Naive thymus-derived CD8-positive, alpha-beta T cell (primary cell): Measurements from ENCODE around the gene OPCML. TPM values are rescaled to one million over a fixed set of nuclear protein-coding genes. Genes with fewer than 3 reads are reported as not detected.

Experiments
- ATAC-seq, 2 donors: fragments of 150-1000 bp; cut with Tn5 transposase in 1 of 2; sonication (Bioruptor Pico), chemical (Tn5 transposase) in 1 of 2; 1 replicate in 1 of 2; 2 replicates in 1 of 2; pipeline ENCODE4 v1.10.0; 2021; ENCODE audit warnings: mild to moderate bottlenecking in 2 of 2, moderate library complexity in 2 of 2
- POLR2A ChIA-PET: fragments of 350-600 bp; sonication (Branson Sonifier 250); formaldehyde crosslinking; loops from one replicate; lab custom pipeline; 2021; ENCODE audit warnings: antibody characterized with exemption; lab: Charles Lee
- DNase-seq, 10 donors: peaks; one replicate each; pipeline versions ENCODE4 v3.0.0 to v3.0.0-alpha.2; 2020 to 2022
- H3K27ac Mint-ChIP-seq, 10 donors: one replicate each; pipeline ENCODE4 v1.8.0; 2020 to 2022; ENCODE audit warnings: mild to moderate bottlenecking in 10 of 10, mixed read lengths in 10 of 10, moderate library complexity in 4 of 10, inconsistent platforms in 1 of 10
- H3K27me3 Mint-ChIP-seq, 5 donors: one replicate each; pipeline ENCODE4 v1.8.0; 2021 to 2022; ENCODE audit warnings: mixed read lengths in 5 of 5
- H3K36me3 Mint-ChIP-seq, 3 donors: one replicate each; pipeline ENCODE4 v1.8.0; 2020 to 2022; ENCODE audit warnings: mixed read lengths in 3 of 3, mild to moderate bottlenecking in 2 of 3, inconsistent platforms in 1 of 3
- H3K4me1 Mint-ChIP-seq, 4 donors: one replicate each; pipeline ENCODE4 v1.8.0; 2021 to 2022; ENCODE audit warnings: mixed read lengths in 4 of 4
- H3K4me3 Mint-ChIP-seq, 10 donors: one replicate each; pipeline ENCODE4 v1.8.0; 2020 to 2022; ENCODE audit warnings: mild to moderate bottlenecking in 10 of 10, mixed read lengths in 10 of 10, moderate library complexity in 6 of 10, inconsistent platforms in 1 of 10
- H3K9me3 Mint-ChIP-seq, 9 donors: one replicate each; pipeline ENCODE4 v1.8.0; 2020 to 2022; ENCODE audit warnings: mixed read lengths in 9 of 9, mild to moderate bottlenecking in 3 of 9, inconsistent platforms in 1 of 9, moderate library complexity in 1 of 9
- polyA plus RNA-seq, 3 donors: library from polyadenylated mRNA; unstranded; fragments of 300-500 nt; fragmentation: Illumina TruSeq; gene quantifications; one replicate each; pipeline ENCODE4 v1.2.3, GENCODE V29; 2021
- total RNA-seq, 8 experiments: library from RNA in 2 of 8; stranded (reverse) in 2 of 8; gene quantifications; one replicate each; pipeline ENCODE4 v1.2.3 and lab custom pipeline; 2021 to 2026

OPCML gene
- total and polyA plus RNA-seq, 5 experiments from 2014 or later: not detected

- no peaks in the 10 kb centered on the region for H3K36me3 Mint-ChIP-seq
- H3K4me3 Mint-ChIP-seq: no peak overlapping the region
- no peak for ATAC-seq
- H3K9me3 Mint-ChIP-seq: peaks cover 0 to 6% (median 0%) of the 10 kb centered on the region in 9 donors
- peaks cover 0 to 22% (median 2%) of the 10 kb centered on the region in 5 donors for H3K27me3 Mint-ChIP-seq
- H3K4me1 Mint-ChIP-seq: no peaks in the 10 kb centered on the region
- POLR2A ChIA-PET: no interaction called here
- H3K27ac Mint-ChIP-seq: no peak overlapping the region
- no peak for DNase-seq
Observed at GRCh38 chr11:132595711-132596134, 936.6 kb downstream of the OPCML start.

DNA sequence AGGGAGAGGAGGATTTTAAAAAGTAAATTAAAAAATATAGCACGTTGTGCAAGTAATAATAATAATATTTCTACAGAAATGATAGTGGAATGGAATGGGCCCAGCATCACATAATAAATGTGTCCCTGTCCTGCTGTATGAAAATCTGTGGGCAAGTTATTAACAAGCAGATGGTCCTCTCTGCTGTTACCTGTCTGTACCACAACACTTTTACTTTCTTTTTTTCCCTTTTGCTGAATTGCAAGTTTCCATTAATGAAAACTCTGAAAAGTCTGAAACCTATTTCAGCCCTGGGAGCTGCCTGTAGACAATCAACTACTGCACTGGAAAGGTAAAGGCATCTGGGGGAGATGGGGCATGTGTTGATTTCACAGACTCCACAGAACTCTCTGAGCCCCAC is 937.1 kb downstream of the OPCML start:
- ATAC-seq (no peak), DNase-seq (no peak)
- Mint-ChIP-seq H3K4me3 (no peak overlapping the region), H3K36me3 (no peaks in the 10 kb centered on the region), H3K9me3 (peaks cover 0 to 6% (median 0%) of the 10 kb centered on the region in 9 donors), H3K27me3 (peaks cover 0 to 22% (median 2%) of the 10 kb centered on the region in 5 donors), H3K27ac (no peak overlapping the region), H3K4me1 (no peaks in the 10 kb centered on the region)
- POLR2A ChIA-PET: no interaction called here

DNA sequence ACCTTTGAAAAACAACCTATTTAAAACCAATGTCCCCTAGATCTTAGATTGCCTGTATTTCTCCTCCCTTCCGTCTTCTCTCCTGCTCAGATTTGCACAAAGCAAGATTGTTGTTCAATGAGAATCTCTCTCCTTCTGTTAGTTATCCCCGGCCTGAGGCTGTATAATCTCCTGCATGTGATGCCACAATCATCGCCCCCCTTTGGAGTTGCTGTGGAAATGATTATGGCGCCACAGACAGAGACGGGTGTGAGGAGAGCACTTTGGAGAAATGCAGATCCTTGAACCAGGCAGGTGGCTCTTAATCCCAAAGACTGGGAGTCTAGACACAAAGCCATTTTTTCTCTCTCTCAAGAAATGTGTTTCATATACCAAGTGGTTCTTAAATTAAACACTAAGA is 941.3 kb downstream of the OPCML start:
- Mint-ChIP-seq H3K36me3 (no peaks in the 10 kb centered on the region), H3K9me3 (peaks cover 0 to 9% (median 0%) of the 10 kb centered on the region in 9 donors), H3K27ac (no peak overlapping the region), H3K27me3 (peaks cover 0 to 20% (median 2%) of the 10 kb centered on the region in 5 donors), H3K4me3 (no peak overlapping the region), H3K4me1 (no peaks in the 10 kb centered on the region)
- DNase-seq (no peak), ATAC-seq (no peak)
- POLR2A ChIA-PET: no interaction called here

- peaks cover 0 to 20% (median 2%) of the 10 kb centered on the region in 5 donors for H3K27me3 Mint-ChIP-seq
- DNase-seq: no peak
- no peak for ATAC-seq
- POLR2A ChIA-PET: no interaction called here
- H3K9me3 Mint-ChIP-seq: peaks cover 0 to 9% (median 0%) of the 10 kb centered on the region in 9 donors
- H3K4me1 Mint-ChIP-seq: no peaks in the 10 kb centered on the region
- H3K4me3 Mint-ChIP-seq: no peak overlapping the region
- no peaks in the 10 kb centered on the region for H3K36me3 Mint-ChIP-seq
- H3K27ac Mint-ChIP-seq: no peak overlapping the region
Observed at GRCh38 chr11:132590554-132590953, 941.7 kb downstream of the OPCML start.

DNA sequence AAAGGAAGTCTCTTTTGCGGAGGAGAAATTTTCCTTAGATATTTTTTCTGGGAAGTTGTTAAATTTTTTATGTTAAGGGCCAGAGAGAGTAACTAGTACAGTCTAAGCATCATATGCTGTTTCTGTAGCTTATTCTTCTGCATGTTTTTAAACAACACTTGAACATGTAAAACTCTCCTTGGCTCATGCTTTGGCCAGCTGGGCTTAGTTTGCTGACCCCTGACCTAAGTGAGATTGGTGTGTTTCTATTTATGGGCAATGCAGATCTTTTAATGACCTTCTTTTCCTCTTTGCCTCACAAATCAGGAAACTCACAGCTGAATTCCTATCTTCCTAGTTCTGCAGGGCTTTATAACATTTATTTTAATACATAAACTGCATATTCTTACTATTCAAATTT is 942.5 kb downstream of the OPCML start:
- Mint-ChIP-seq H3K4me3 (no peak overlapping the region), H3K4me1 (no peaks in the 10 kb centered on the region), H3K27me3 (peaks cover 0 to 20% (median 2%) of the 10 kb centered on the region in 5 donors), H3K27ac (no peak overlapping the region), H3K9me3 (peaks cover 0 to 9% (median 0%) of the 10 kb centered on the region in 9 donors), H3K36me3 (no peaks in the 10 kb centered on the region)
- POLR2A ChIA-PET: no interaction called here
- ATAC-seq (no peak), DNase-seq (no peak)

DNA sequence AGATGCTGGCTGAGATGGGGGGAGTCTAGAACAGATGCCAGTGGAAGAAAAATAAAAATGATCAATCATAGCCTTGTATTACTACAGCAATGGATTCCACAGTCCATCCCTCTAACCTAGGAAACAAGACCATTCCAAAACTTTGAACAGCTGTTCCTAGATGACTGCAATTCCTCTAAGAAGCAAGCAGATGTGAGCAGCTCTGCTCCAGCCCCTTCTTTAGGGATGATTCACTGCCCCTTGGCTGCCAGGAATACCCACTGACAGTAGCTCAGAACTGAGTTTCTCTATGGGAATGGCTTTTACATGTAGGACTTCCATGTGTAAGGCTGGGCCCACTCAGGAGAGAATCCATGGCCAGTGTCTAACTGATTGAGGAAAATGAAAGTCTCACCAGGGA is 943.9 kb downstream of the OPCML start:
- DNase-seq (no peak), ATAC-seq (no peak)
- Mint-ChIP-seq H3K27me3 (peaks cover 0 to 20% (median 2%) of the 10 kb centered on the region in 5 donors), H3K4me3 (no peak overlapping the region), H3K9me3 (peaks cover 0 to 9% (median 0%) of the 10 kb centered on the region in 9 donors), H3K27ac (no peak overlapping the region), H3K36me3 (no peaks in the 10 kb centered on the region), H3K4me1 (no peaks in the 10 kb centered on the region)
- POLR2A ChIA-PET: no interaction called here

GRCh38 chr11:132587716-132588115 is 944.6 kb downstream of the OPCML start:
- Mint-ChIP-seq H3K36me3 (no peaks in the 10 kb centered on the region), H3K9me3 (peaks cover 0 to 9% (median 0%) of the 10 kb centered on the region in 9 donors), H3K4me3 (no peak overlapping the region), H3K27me3 (peaks cover 0 to 15% (median 2%) of the 10 kb centered on the region in 5 donors), H3K4me1 (no peaks in the 10 kb centered on the region), H3K27ac (no peak overlapping the region)
- DNase-seq (no peak), ATAC-seq (no peak)
- POLR2A ChIA-PET: no interaction called here

DNA sequence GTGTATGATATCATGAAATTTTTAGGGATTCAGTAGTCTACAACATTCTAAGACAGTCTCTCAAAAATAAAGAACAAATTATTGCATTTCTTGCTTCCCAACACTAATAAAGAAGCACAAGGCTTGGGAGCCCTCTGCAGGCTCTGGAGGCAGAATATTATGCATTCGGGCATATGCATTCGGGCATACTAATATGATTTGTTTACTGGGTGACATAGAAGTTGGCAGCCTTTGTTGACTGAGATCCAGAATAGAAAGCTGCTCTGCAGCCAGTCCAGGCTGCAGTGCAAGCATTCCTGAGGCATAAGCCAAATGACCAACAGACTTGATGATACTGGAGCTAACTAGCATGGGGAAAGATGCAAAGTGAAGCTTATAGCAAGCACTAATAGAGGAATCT is 945.5 kb downstream of the OPCML start:
- Mint-ChIP-seq H3K9me3 (peaks cover 0 to 5% (median 0%) of the 10 kb centered on the region in 9 donors), H3K36me3 (no peaks in the 10 kb centered on the region), H3K27me3 (peaks cover 0 to 7% (median 0%) of the 10 kb centered on the region in 5 donors), H3K4me3 (no peak overlapping the region), H3K27ac (no peak overlapping the region), H3K4me1 (no peaks in the 10 kb centered on the region)
- no peak for DNase-seq
- no peak for ATAC-seq
- POLR2A ChIA-PET: no interaction called here

DNA sequence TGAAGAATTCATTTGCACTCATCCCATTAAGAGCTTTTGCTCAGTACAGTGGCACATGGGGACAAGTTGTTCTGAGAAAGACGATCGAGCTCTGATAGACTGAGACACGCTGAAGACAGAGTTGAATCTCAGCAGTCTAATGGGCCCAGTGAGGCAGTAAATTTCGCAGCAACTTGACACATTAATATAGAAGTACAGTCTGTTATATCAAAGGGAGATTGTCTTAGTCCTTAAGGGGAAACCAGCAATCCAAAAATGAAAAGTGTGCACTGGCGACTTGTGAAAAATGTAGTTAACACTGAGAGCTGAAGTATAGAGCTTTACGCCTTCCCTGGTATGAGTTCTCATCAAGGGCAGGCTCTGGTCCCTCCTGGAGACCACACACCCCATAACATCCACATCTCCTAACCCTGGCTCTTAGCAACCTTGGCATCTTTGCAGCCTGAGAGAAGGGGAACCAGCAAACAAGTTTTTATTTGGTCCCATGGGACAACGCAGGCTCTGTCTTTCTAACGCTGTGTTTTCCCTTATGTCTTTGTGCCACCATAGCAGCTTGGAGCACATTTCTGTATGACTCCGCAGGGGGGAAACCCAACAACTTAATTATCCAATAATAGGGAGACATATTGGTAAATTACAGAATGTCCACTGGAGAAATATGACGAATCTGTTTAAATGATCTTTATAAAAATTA is 952.5 kb downstream of the OPCML start:
- peaks cover 0 to 7% (median 2%) of the 10 kb centered on the region in 5 donors for H3K27me3 Mint-ChIP-seq

GRCh38 chr11:132579136-132579535 is 953.2 kb downstream of the OPCML start:
- peaks cover 0 to 11% (median 7%) of the 10 kb centered on the region in 9 donors for H3K9me3 Mint-ChIP-seq
- no peak overlapping the region for H3K4me3 Mint-ChIP-seq
- ATAC-seq (no peak), DNase-seq (no peak)
- POLR2A ChIA-PET: no interaction called here
- H3K36me3 Mint-ChIP-seq: peaks cover 0 to 6% (median 0%) of the 10 kb centered on the region in 3 donors
- H3K27ac Mint-ChIP-seq: no peak overlapping the region
- H3K4me1 Mint-ChIP-seq: no peaks in the 10 kb centered on the region
- H3K27me3 Mint-ChIP-seq: peaks cover 0 to 7% (median 2%) of the 10 kb centered on the region in 5 donors

More for the DNA sequence above, 952.5 kb downstream of the OPCML start:
- Mint-ChIP-seq H3K9me3 (peaks cover 0 to 11% (median 5%) of the 10 kb centered on the region in 9 donors), H3K36me3 (peaks cover 0 to 6% (median 0%) of the 10 kb centered on the region in 3 donors), H3K27ac (no peak overlapping the region), H3K4me3 (no peak overlapping the region), H3K4me1 (no peaks in the 10 kb centered on the region)
- ATAC-seq (no peak), DNase-seq (no peak)
- POLR2A ChIA-PET: no interaction called here

GRCh38 chr11:132578580-132578979 is 953.7 kb downstream of the OPCML start:
- H3K27ac Mint-ChIP-seq: no peak overlapping the region
- no peak overlapping the region for H3K4me3 Mint-ChIP-seq
- H3K9me3 Mint-ChIP-seq: peaks cover 0 to 11% (median 9%) of the 10 kb centered on the region in 9 donors
- H3K27me3 Mint-ChIP-seq: peaks cover 0 to 7% (median 2%) of the 10 kb centered on the region in 5 donors
- DNase-seq (no peak), ATAC-seq (no peak)
- POLR2A ChIA-PET: no interaction called here
- peaks cover 0 to 6% (median 0%) of the 10 kb centered on the region in 3 donors for H3K36me3 Mint-ChIP-seq
- H3K4me1 Mint-ChIP-seq: no peaks in the 10 kb centered on the region

DNA sequence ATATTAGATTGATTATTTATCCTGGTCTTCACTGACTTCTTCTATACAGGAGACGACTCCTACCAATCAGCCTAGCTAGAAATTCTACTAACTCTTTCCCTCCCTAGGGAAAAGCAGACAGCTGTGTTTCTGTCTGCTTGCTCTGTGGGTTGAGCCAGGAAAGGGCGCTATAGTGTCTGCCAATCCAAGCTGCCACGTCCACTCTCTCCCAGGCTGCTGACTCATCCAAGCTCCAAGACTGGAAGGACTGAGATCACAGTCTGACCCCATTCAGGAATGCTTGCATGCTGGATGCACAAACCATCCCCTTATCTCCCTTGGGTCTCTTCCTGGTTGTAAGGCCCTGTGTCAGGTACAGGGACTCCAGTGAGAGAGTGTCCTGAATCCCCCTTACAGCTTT is 955.6 kb downstream of the OPCML start:
- Mint-ChIP-seq H3K27ac (no peak overlapping the region), H3K27me3 (peaks cover 0 to 4% (median 2%) of the 10 kb centered on the region in 5 donors), H3K4me3 (no peak overlapping the region), H3K9me3 (peaks cover 5 to 21% (median 12%) of the 10 kb centered on the region in 9 donors), H3K36me3 (peaks cover 0 to 6% (median 0%) of the 10 kb centered on the region in 3 donors), H3K4me1 (no peaks in the 10 kb centered on the region)
- ATAC-seq (no peak), DNase-seq (no peak)
- POLR2A ChIA-PET: no interaction called here

DNA sequence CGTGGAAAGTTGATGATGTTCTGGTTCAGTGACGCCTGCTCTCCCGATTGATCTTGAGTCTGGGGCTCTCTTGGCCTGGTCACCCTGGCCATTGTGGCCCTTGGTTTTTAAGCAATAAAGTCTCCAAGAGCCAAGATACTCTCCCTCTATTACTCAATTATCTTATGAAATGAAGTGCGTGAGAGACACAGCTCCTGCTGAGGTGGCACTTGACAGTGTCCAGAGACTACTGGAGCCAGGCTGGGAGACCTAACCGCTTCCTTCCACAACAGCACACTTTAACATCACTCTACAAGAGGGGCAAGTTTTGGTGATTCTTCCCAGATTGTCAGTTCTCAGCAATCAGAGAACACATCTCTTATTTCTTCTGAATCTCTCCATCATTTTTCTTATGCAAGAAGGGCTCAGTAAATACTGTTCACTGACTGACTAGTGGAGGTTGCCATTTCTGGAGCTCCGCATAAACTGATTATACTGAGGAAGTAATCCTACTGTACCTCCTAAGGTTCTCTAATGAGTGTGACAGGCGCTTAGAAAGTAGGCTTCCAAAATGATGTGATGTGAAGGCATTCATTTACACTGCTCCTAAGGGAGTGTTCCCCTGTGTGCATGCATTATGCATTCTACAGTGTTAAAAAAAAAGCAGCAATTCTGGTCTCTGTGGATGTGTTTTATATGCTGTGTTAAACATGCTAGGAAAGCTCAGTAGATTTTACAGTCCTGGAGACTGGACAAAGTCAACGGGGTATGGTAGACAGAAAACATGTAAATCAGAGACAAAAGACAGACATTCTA is 968.0 kb downstream of the OPCML start:
- DNase-seq: no peak
- Mint-ChIP-seq H3K9me3 (peaks cover 0 to 16% (median 8%) of the 10 kb centered on the region in 9 donors), H3K27ac (no peak overlapping the region), H3K27me3 (peaks cover 0 to 41% (median 2%) of the 10 kb centered on the region in 5 donors), H3K4me3 (no peak overlapping the region), H3K36me3 (peaks cover 0 to 7% (median 0%) of the 10 kb centered on the region in 3 donors), H3K4me1 (no peaks in the 10 kb centered on the region)
- ATAC-seq: no peak
- POLR2A ChIA-PET: no interaction called here
